ENCODE measurements around the gene PLEKHA7.

The PLEKHA7 gene

DNA sequence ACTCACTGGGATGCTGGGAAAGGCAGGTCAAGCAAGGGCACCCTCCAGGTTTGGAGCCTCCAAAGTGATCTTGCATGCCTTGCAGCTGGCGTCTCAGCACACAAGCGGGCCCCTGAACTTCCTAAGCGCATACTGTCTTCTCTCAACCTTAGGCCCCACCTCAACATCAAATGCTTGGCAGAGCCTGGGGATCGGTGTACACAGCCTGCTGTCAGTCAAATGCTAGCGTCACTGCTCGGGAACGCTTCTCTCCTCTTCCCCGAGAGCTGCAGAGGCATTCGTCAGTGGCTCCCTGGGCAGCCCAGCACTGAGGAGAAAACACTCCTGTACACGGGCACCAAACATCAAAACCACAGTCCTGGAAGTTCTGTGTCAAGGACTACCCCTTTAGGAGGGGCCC is 150.8 kb downstream of the PLEKHA7 start:
- TF ChIP-seq TAF1 (IDR thresholded peaks at IDR 0.05; ENCODE audit: borderline replicate concordance, low read depth, low read length) (no peak), POLR2AphosphoS5 (IDR thresholded peaks at IDR 0.05; ENCODE audit: low read depth, low read length) (no peak), POLR2A (IDR thresholded peaks at IDR 0.05; ENCODE audit: low read depth, low read length) (no peak)
- DNase-seq (ENCODE audit: insufficient read length) (no peak), FAIRE-seq (no peak)

DNA sequence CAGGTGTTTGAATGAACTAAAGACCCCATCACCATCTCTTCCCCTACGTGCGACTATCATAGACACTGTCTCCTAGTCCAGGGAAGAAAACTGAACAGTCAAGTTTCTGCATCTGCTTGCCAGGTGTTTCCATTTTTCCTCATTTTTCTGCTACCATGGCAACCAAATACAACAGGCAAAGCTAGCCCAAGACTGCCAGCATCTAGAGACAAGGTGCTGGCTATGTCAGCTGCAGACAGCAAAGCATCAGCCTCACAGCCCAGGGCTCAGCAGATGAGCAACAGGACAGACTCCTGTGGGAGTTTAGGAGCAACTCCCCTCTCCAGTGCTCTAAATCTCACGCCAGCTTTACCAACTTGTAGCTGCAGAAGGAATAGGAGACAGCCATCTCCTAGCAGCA is 151.5 kb downstream of the PLEKHA7 start:
- FAIRE-seq (no peak), DNase-seq (ENCODE audit: insufficient read length) (no peak)
- TF ChIP-seq POLR2AphosphoS5 (IDR thresholded peaks at IDR 0.05; ENCODE audit: low read depth, low read length) (no peak), POLR2A (IDR thresholded peaks at IDR 0.05; ENCODE audit: low read depth, low read length) (no peak), TAF1 (IDR thresholded peaks at IDR 0.05; ENCODE audit: borderline replicate concordance, low read depth, low read length) (no peak)

DNA sequence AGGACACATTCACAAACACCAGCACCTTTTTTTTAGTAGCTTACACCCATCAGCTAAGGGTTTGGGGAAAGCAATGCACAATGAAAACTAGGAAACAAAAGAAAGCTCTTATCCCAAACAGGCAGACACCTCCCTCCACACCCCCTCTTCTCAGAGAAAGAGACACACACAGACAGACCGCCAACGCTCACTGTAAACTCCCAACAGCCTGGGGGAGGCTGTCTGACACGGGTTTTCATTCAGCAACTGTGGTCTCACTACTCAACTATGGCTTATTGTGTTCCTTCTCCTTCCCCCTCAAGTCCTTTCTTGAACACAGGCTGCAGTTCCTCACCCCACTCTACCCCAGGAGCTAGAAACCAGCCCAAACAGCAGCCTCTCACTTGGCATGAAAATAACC is 152.4 kb downstream of the PLEKHA7 start:
- FAIRE-seq: no peak
- DNase-seq (ENCODE audit: insufficient read length): no peak
- TF ChIP-seq POLR2AphosphoS5 (IDR thresholded peaks at IDR 0.05; ENCODE audit: low read depth, low read length) (no peak), POLR2A (IDR thresholded peaks at IDR 0.05; ENCODE audit: low read depth, low read length) (no peak), TAF1 (IDR thresholded peaks at IDR 0.05; ENCODE audit: borderline replicate concordance, low read depth, low read length) (no peak)

DNA sequence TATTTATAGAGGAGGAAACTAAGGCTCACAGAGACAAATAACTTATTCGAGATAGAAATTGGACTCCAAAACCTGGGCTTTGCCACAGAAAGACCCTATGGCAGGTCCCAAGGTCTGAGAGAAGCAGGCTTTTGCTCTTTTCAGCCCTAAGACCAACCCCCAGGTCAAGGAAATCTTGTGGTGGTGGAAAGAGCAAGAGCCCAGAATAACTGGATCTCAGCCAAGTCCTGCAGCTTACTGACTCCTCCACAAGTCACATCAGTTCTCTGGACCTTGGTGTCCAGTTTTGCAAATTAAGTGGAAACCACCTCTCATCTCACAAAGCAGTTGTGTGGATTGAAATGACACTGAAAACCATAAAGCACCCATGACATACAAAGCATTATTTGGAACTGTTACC is 153.6 kb downstream of the PLEKHA7 start:
- no peak for TF ChIP-seq POLR2A (IDR thresholded peaks at IDR 0.05; ENCODE audit: low read depth, low read length)
- TF ChIP-seq POLR2AphosphoS5 (IDR thresholded peaks at IDR 0.05; ENCODE audit: low read depth, low read length): no peak
- no peak for TF ChIP-seq TAF1 (IDR thresholded peaks at IDR 0.05; ENCODE audit: borderline replicate concordance, low read depth, low read length)
- FAIRE-seq: no peak

DNA sequence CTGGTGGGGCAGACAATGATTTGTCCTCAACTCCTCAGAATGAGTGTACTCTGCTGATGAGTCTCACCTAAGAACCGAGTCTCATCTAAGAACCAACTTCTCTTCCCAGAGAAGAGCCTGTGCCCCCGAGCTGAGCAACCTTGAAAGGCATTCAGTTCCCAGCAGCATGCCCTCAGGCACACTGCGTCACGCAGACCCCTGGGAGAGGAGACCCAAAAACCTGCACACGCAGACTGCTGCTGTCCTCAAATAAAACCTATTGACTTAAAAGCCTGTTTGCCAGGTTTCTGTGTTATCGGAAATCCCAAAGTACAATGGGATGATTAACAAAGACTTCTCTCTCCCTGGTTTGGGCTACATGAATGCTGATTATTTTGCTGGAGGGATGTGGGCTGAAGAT is 154.6 kb downstream of the PLEKHA7 start:
- TF ChIP-seq POLR2AphosphoS5 (IDR thresholded peaks at IDR 0.05; ENCODE audit: low read depth, low read length) (no peak), POLR2A (IDR thresholded peaks at IDR 0.05; ENCODE audit: low read depth, low read length) (no peak), TAF1 (IDR thresholded peaks at IDR 0.05; ENCODE audit: borderline replicate concordance, low read depth, low read length) (no peak)
- DNase-seq (ENCODE audit: insufficient read length): no peak
- FAIRE-seq: no peak

More for the DNA sequence above, 153.6 kb downstream of the PLEKHA7 start:
- no peak for DNase-seq (ENCODE audit: insufficient read length)

DNA sequence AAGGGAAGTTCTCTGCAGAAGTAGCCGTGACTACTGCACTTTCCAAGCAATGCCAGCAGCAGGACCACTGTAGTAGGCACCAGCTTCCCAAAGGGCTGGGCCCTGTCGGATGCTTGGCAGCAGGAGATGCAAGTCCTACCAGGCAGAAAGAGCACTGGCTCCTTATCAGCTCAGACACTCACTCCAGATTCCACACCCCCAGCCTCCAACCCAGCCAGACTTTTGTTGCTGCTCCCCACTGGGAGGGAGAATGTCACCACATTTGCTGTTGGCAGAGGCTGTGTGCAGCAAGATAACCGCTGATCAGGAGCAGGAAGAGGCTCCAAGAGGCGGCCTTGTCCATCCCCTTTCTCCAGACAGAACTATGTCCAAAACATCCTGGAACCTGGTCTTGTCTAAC is 157.0 kb downstream of the PLEKHA7 start:
- DNase-seq (ENCODE audit: insufficient read length) (no peak), FAIRE-seq (no peak)
- no peak for TF ChIP-seq TAF1 (IDR thresholded peaks at IDR 0.05; ENCODE audit: borderline replicate concordance, low read depth, low read length)
- TF ChIP-seq POLR2A (IDR thresholded peaks at IDR 0.05; ENCODE audit: low read depth, low read length): no peak
- no peak for TF ChIP-seq POLR2AphosphoS5 (IDR thresholded peaks at IDR 0.05; ENCODE audit: low read depth, low read length)

DNA sequence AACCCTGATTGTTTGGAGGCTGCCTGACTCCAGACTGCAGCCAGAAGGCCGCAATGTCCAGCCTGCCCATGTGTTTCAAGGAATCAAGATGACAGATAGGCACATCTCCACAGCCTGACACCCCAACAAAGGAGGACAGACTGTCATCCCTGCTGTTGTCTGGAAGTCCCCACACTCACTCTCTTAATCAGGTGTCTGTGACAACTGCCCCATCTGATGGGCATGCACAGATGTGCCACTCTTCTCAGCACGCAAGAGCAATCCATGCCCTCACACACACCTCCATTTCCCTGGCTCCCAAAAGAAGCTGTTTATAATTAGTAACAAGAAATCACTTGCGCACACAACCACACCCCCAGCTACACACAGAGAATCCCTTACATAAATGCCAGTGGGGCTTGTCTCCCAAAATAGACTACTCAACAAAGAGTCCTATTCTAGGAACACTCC is 158.2 kb downstream of the PLEKHA7 start:
- no peak for FAIRE-seq
- TF ChIP-seq POLR2A (IDR thresholded peaks at IDR 0.05; ENCODE audit: low read depth, low read length): no peak
- TF ChIP-seq TAF1 (IDR thresholded peaks at IDR 0.05; ENCODE audit: borderline replicate concordance, low read depth, low read length): no peak
- TF ChIP-seq POLR2AphosphoS5 (IDR thresholded peaks at IDR 0.05; ENCODE audit: low read depth, low read length): no peak
- DNase-seq (ENCODE audit: insufficient read length): no peak

DNA sequence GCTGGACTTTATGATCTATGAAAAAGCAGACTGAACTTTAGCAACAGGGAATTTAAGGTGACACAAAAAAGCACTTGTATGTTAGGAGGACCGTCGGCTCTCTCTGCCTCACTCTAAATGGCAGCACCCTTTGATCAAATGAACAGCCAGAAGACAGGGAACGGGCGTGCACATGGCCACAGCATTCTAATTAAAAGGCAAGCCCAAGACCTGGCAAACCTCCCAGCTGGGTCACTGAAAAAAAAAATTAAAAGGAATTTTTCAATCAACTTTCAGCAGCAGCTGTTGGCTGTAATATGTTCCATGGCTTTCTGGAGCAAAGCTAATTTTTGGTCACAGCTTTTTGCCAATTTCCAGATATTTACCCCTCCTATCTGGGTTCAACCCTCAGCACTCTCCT is 159.2 kb downstream of the PLEKHA7 start:
- no peak for DNase-seq (ENCODE audit: insufficient read length)
- TF ChIP-seq TAF1 (IDR thresholded peaks at IDR 0.05; ENCODE audit: borderline replicate concordance, low read depth, low read length): no peak
- no peak for FAIRE-seq

DNA sequence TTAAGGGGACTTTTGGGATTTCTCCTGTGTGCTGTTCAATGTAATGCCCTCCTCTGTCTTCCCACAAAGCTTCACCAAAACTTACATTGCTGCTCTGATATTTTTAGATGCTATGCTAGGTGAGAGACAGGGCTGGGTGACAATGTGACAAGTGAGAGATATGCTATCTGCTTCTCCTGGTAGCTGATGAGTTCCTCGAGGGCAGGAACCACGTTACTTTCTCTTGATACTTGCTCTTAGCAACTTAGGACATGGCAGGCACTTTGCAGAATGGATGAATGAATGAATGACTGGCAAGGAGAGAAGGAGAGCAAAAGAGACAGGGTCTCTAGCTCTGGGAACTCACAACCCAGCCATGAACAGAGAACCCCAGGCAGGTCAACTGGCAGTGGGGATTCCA is 160.4 kb downstream of the PLEKHA7 start:
- DNase-seq (ENCODE audit: insufficient read length) (no peak), FAIRE-seq (peak; percentile 5)
- TF ChIP-seq TAF1 (IDR thresholded peaks at IDR 0.05; ENCODE audit: borderline replicate concordance, low read depth, low read length) (no peak), POLR2A (IDR thresholded peaks at IDR 0.05; ENCODE audit: low read depth, low read length) (no peak), POLR2AphosphoS5 (IDR thresholded peaks at IDR 0.05; ENCODE audit: low read depth, low read length) (no peak)

DNA sequence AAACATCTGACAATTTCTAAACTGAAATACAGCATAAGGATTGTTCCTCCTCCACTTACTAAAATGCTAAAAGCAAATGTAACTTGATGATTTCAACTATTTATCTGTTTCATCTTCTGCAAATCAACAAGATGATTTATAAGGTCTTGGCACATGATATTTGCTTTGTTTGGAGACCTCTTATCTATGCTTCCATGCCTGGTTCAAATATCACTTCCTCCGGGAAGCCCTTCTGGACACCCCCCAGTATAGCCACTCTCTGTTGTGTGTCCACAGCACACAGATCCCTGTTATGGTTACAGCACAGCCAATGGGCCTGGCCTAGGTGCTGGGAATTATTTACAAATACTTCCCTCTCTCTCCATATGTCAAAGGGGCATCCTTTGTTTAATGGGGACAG is 160.9 kb downstream of the PLEKHA7 start:
- DNase-seq (ENCODE audit: insufficient read length) (no peak), FAIRE-seq (peak; percentile 80)
- no peak for TF ChIP-seq POLR2AphosphoS5 (IDR thresholded peaks at IDR 0.05; ENCODE audit: low read depth, low read length)
- no peak for TF ChIP-seq TAF1 (IDR thresholded peaks at IDR 0.05; ENCODE audit: borderline replicate concordance, low read depth, low read length)
- no peak for TF ChIP-seq POLR2A (IDR thresholded peaks at IDR 0.05; ENCODE audit: low read depth, low read length)

DNA sequence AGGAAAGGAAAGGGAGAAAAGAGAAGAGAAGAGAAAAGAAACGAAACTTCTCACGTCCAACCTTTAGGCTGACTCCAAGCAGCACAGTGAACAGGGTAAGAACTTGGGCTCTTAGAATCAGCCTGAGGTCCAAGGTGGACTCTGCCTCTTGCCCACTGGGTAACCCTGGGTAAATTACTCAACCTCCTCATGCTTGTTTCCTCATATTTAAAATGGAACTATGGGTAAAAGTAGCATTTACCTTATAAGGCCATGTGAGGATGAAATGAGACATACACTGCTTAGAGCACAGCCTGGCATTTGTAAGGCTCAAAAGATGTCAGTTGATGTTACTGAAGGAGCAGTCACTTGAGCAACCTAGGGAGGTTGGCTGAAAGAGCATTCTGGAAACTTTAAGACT is 167.9 kb downstream of the PLEKHA7 start:
- FAIRE-seq: no peak
- DNase-seq (ENCODE audit: insufficient read length): no peak
- TF ChIP-seq POLR2A (IDR thresholded peaks at IDR 0.05; ENCODE audit: low read depth, low read length) (no peak), TAF1 (IDR thresholded peaks at IDR 0.05; ENCODE audit: borderline replicate concordance, low read depth, low read length) (no peak), POLR2AphosphoS5 (IDR thresholded peaks at IDR 0.05; ENCODE audit: low read depth, low read length) (no peak)

DNA sequence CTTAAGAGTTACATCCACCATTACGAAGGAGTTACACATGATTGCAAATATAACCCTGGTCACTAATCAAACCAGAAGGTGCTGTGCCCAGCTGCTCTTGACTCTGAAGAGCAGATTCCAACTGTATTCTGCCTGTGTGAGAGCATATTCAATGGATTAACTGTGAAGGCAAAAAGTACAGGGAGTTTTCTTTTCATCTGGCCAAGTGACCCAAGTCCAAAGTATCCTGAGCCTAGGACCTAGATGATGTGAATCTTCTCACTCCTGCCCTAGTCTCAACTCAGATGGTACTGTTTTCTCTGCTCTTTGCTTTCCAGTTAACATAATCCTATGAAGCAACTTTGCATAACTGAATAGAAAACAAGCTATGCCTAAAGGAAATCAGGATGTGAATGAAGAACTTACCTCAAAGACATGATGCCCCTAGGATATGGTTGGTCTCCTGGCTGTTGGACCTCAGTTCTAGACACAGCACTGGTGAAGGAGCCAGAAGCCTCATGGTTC is 169.9 kb downstream of the PLEKHA7 start:
- DNase-seq (ENCODE audit: insufficient read length) (no peak), FAIRE-seq (no peak)
- TF ChIP-seq TAF1 (IDR thresholded peaks at IDR 0.05; ENCODE audit: borderline replicate concordance, low read depth, low read length) (no peak), POLR2AphosphoS5 (IDR thresholded peaks at IDR 0.05; ENCODE audit: low read depth, low read length) (no peak), POLR2A (IDR thresholded peaks at IDR 0.05; ENCODE audit: low read depth, low read length) (no peak)

DNA sequence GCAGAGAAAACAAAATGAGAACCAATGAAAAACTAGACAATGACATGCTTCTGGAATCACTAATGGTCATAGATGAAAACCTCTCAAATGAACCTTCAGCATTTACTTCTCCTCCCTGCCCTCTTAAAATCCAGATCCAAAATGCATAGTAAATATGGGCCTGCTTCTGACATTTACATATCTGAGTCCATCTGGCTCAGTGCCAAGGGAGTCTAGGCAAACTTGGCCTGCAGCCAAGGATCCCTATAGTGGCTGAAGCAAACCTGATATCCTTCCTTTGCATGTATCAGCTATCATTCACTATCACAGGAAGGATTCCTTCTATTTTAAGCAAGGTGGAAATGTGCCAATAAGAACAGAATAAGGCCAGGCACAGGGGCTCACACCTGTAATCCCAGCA is 170.9 kb downstream of the PLEKHA7 start:
- FAIRE-seq: no peak
- TF ChIP-seq POLR2AphosphoS5 (IDR thresholded peaks at IDR 0.05; ENCODE audit: low read depth, low read length) (no peak), POLR2A (IDR thresholded peaks at IDR 0.05; ENCODE audit: low read depth, low read length) (no peak), TAF1 (IDR thresholded peaks at IDR 0.05; ENCODE audit: borderline replicate concordance, low read depth, low read length) (no peak)
- DNase-seq (ENCODE audit: insufficient read length): no peak

All from GM12892 (cell line).